ENCODE data around the gene FBLIM1.

FBLIM1 gene

DNA sequence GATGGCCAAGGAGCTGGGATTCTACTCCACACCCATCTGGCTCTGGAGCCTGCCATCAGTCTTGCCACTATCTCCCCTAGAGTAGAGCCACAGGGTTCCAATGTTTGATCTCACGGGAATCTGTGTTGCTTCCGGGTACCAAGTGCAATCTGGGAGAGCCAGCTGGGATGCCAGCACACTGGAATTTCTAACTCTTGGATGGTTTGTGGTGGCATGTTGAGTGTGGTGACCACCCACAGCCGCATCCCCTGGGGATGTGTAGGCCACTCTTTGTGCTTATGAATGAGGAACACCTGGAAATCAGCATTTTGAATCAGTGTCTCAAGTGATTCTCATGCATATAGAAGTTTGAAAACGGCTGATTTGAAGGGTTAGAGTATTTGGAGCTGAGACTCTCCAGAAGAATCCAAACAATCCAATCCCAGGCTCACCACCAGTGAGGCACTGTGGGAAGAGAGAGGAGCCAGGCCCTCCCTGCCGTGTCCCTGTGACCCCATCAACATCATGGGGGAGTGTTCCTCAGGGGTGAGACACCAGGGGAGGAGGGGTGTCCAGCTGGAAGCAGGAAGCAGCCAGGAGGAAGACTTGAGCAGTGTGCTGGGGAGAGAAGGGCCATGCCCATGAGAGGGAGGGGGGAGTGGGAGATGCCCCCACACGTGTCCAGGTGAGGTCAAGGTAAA is 13.4 kb downstream of the FBLIM1 start:
- Histone ChIP-seq H3K27ac (replicated peaks; ENCODE audit: low read length) (no peak overlapping the region), H2BK15ac (ENCODE audit: low read length) (no peak overlapping the region), H2AK5ac (ENCODE audit: low read depth, low read length) (no peak overlapping the region), H4K91ac (ENCODE audit: low read depth, low read length, poor library complexity) (no peak overlapping the region), H2AFZ (ENCODE audit: low read length) (no peak overlapping the region), H2BK120ac (ENCODE audit: low read depth, low read length) (no peak overlapping the region), H3K14ac (ENCODE audit: low read length) (no peak overlapping the region), H4K8ac (ENCODE audit: low read depth, low read length) (no peak overlapping the region), H3K79me1 (ENCODE audit: low read depth, low read length) (no peaks in the 10 kb centered on the region), H3K36me3 (replicated peaks in 1 of 2; ENCODE audit: control insufficient read depth in 2 of 2, insufficient read depth in 2 of 2, low read length in 2 of 2) (peaks cover 23 to 56% of the 10 kb centered on the region in 2 donors), H2BK5ac (ENCODE audit: low read length) (no peak overlapping the region), H3K27me3 (ENCODE audit: control insufficient read depth in 3 of 3, insufficient read depth in 3 of 3, low read depth in 1 of 3, low read length in 3 of 3) (no peaks in the 10 kb centered on the region), H3K4ac (ENCODE audit: low read length) (no peak overlapping the region), H3K9me3 (replicated peaks in 1 of 2; ENCODE audit: control insufficient read depth in 2 of 2, insufficient read depth in 1 of 2, low read depth in 1 of 2, low read length in 2 of 2) (peaks cover 0 to 2% of the 10 kb centered on the region in 2 donors), H2BK12ac (ENCODE audit: low read length) (no peak overlapping the region), H3K4me2 (ENCODE audit: insufficient read depth, low read length, poor library complexity, severe bottlenecking) (no peak overlapping the region), H3K4me1 (ENCODE audit: control insufficient read depth in 2 of 2, insufficient read depth in 1 of 2, low read depth in 1 of 2, low read length in 2 of 2) (no peaks in the 10 kb centered on the region), H3K9ac (ENCODE audit: low read depth, low read length, poor library complexity) (no peak overlapping the region), H3K23ac (ENCODE audit: low read depth, low read length, poor library complexity) (peak overlapping the region; percentile 81), H3K18ac (ENCODE audit: low read length) (no peak overlapping the region), H3K4me3 (ENCODE audit: low read length in 2 of 2) (no peak overlapping the region)
- no CpG with 5 or more reads among the region's 6 CpGs for WGBS, 2 donors (ENCODE audit: extremely low coverage in 2 of 2, insufficient read length in 2 of 2, insufficient replicate concordance in 1 of 2)
- no peak for DNase-seq (ENCODE audit: low spot score)

DNA sequence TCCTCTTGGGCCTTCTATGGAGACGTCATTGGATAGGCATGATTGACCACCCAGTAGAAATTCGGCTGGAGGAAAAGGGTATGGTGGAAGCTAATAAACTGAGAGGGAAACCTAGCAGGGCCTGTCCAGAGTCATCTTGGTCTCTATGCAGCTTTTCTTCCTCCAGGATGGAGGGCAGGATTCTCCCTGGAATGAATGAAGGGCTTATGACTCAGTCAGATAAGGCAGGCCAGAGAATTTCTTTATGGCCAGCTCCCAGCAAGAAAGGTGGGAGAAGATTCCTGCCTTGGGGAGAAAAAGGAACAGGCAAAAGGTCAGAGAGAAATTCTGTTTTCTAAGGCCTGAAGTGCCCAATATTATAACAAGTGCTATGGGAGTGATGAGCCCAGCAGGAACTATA is 17.1 kb downstream of the FBLIM1 start:
- H3K14ac ChIP-seq (ENCODE audit: low read length) = no peak overlapping the region
- H3K4me2 ChIP-seq (ENCODE audit: insufficient read depth, low read length, poor library complexity, severe bottlenecking) = no peak overlapping the region
- H3K4me1 ChIP-seq (ENCODE audit: control insufficient read depth in 2 of 2, insufficient read depth in 1 of 2, low read depth in 1 of 2, low read length in 2 of 2) = no peaks in the 10 kb centered on the region
- H3K23ac ChIP-seq (ENCODE audit: low read depth, low read length, poor library complexity) = no peak overlapping the region
- no peak overlapping the region for H2BK5ac ChIP-seq (ENCODE audit: low read length)
- no peak overlapping the region for H2BK120ac ChIP-seq (ENCODE audit: low read depth, low read length)
- H3K4ac ChIP-seq (ENCODE audit: low read length) = no peak overlapping the region
- no peak for DNase-seq (ENCODE audit: low spot score)
- no peak overlapping the region for H2AK5ac ChIP-seq (ENCODE audit: low read depth, low read length)
- no peak overlapping the region for H2BK15ac ChIP-seq (ENCODE audit: low read length)
- no peak overlapping the region for H4K8ac ChIP-seq (ENCODE audit: low read depth, low read length)
- H3K9ac ChIP-seq (ENCODE audit: low read depth, low read length, poor library complexity) = no peak overlapping the region
- no peaks in the 10 kb centered on the region for H3K27me3 ChIP-seq (ENCODE audit: control insufficient read depth in 3 of 3, insufficient read depth in 3 of 3, low read depth in 1 of 3, low read length in 3 of 3)
- no peak overlapping the region for H3K18ac ChIP-seq (ENCODE audit: low read length)
- no peak overlapping the region for H3K27ac ChIP-seq (replicated peaks; ENCODE audit: low read length)
- no peaks in the 10 kb centered on the region for H3K79me1 ChIP-seq (ENCODE audit: low read depth, low read length)
- H3K9me3 ChIP-seq (replicated peaks in 1 of 2; ENCODE audit: control insufficient read depth in 2 of 2, insufficient read depth in 1 of 2, low read depth in 1 of 2, low read length in 2 of 2) = peaks cover 0 to 2% of the 10 kb centered on the region in 2 donors
- no peak overlapping the region for H2AFZ ChIP-seq (ENCODE audit: low read length)
- H4K91ac ChIP-seq (ENCODE audit: low read depth, low read length, poor library complexity) = no peak overlapping the region
- WGBS, 2 donors (ENCODE audit: extremely low coverage in 2 of 2, insufficient read length in 2 of 2, insufficient replicate concordance in 1 of 2) = no CpG with 5 or more reads among the region's 2 CpGs
- no peak overlapping the region for H2BK12ac ChIP-seq (ENCODE audit: low read length)
- no peak overlapping the region for H3K4me3 ChIP-seq (ENCODE audit: low read length in 2 of 2)
- H3K36me3 ChIP-seq (replicated peaks in 1 of 2; ENCODE audit: control insufficient read depth in 2 of 2, insufficient read depth in 2 of 2, low read length in 2 of 2) = peaks cover 13 to 55% of the 10 kb centered on the region in 2 donors

DNA sequence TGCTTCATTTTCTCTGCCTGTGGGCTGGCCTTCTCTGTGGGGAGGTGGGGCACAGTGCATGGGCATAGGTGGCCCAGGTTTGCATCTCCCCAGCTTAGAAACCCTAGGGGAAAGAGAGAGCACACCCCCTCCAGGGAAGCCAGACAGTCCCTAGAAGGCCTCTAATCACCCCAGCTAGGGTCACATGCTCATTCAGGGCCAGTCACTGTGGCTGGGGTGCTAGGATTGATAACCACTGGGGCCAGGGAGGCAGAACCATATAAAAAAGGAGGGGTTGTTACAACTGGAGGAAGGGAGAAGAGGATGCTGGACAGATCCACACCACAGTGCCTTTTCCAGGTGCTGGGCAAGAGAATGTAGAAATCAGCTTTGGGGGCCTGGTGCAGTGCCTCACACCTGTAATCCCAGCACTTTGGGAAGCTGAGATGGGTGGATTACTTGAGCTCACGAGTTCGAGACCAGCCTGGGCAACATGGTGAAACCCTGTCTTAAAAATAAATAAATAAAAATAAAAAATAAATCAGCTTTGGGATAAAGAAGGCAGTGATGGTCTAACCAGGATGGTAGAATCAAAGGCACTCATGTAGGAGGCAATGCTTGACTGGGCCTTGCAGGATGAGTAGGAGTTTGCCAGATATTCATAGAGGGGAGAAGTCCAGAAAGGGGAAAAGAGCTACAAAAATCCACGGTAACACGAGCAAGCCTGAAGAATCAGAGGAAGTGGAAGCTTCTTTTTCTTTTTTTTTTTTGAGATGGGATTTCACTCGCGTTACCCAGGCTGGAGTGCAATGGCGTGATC is 19.5 kb downstream of the FBLIM1 start:
- no peak overlapping the region for H3K4me2 ChIP-seq (ENCODE audit: insufficient read depth, low read length, poor library complexity, severe bottlenecking)
- H4K8ac ChIP-seq (ENCODE audit: low read depth, low read length) = no peak overlapping the region
- no peak overlapping the region for H2AK5ac ChIP-seq (ENCODE audit: low read depth, low read length)
- H2BK15ac ChIP-seq (ENCODE audit: low read length) = no peak overlapping the region
- no peak overlapping the region for H2BK12ac ChIP-seq (ENCODE audit: low read length)
- no peak for DNase-seq (ENCODE audit: low spot score)
- no peak overlapping the region for H3K23ac ChIP-seq (ENCODE audit: low read depth, low read length, poor library complexity)
- no peak overlapping the region for H2AFZ ChIP-seq (ENCODE audit: low read length)
- peaks cover 0 to 2% of the 10 kb centered on the region in 2 donors for H3K9me3 ChIP-seq (replicated peaks in 1 of 2; ENCODE audit: control insufficient read depth in 2 of 2, insufficient read depth in 1 of 2, low read depth in 1 of 2, low read length in 2 of 2)
- H3K27ac ChIP-seq (replicated peaks; ENCODE audit: low read length) = no peak overlapping the region
- H2BK5ac ChIP-seq (ENCODE audit: low read length) = no peak overlapping the region
- H2BK120ac ChIP-seq (ENCODE audit: low read depth, low read length) = no peak overlapping the region
- no peak overlapping the region for H3K4ac ChIP-seq (ENCODE audit: low read length)
- H4K91ac ChIP-seq (ENCODE audit: low read depth, low read length, poor library complexity) = no peak overlapping the region
- no peaks in the 10 kb centered on the region for H3K27me3 ChIP-seq (ENCODE audit: control insufficient read depth in 3 of 3, insufficient read depth in 3 of 3, low read depth in 1 of 3, low read length in 3 of 3)
- no peak overlapping the region for H3K9ac ChIP-seq (ENCODE audit: low read depth, low read length, poor library complexity)
- H3K36me3 ChIP-seq (replicated peaks in 1 of 2; ENCODE audit: control insufficient read depth in 2 of 2, insufficient read depth in 2 of 2, low read length in 2 of 2) = peaks cover 11 to 48% of the 10 kb centered on the region in 2 donors
- no peak overlapping the region for H3K18ac ChIP-seq (ENCODE audit: low read length)
- no peak overlapping the region for H3K4me3 ChIP-seq (ENCODE audit: low read length in 2 of 2)
- no peak overlapping the region for H3K14ac ChIP-seq (ENCODE audit: low read length)
- no peaks in the 10 kb centered on the region for H3K4me1 ChIP-seq (ENCODE audit: control insufficient read depth in 2 of 2, insufficient read depth in 1 of 2, low read depth in 1 of 2, low read length in 2 of 2)
- WGBS, 2 donors (ENCODE audit: extremely low coverage in 2 of 2, insufficient read length in 2 of 2, insufficient replicate concordance in 1 of 2) = no CpG with 5 or more reads among the region's 7 CpGs
- H3K79me1 ChIP-seq (ENCODE audit: low read depth, low read length) = no peaks in the 10 kb centered on the region

DNA sequence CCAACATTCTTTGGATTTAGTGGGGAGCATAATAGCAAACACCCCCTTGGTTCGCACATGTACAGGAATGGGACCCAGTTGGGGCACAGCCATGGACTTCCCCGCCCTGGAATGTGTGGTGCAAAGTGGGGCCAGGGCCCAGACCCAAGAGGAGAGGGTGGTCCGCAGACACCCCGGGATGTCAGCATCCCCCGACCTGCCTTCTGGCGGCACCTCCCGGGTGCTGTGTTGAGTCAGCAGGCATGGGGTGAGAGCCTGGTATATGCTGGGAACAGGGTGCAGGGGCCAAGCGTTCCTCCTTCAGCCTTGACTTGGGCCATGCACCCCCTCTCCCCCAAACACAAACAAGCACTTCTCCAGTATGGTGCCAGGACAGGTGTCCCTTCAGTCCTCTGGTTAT is 27.1 kb downstream of the FBLIM1 start:
- Histone ChIP-seq H3K9me3 (replicated peaks in 1 of 2; ENCODE audit: control insufficient read depth in 2 of 2, insufficient read depth in 1 of 2, low read depth in 1 of 2, low read length in 2 of 2) (no peaks in the 10 kb centered on the region), H4K91ac (ENCODE audit: low read depth, low read length, poor library complexity) (no peak overlapping the region), H2BK12ac (ENCODE audit: low read length) (no peak overlapping the region), H3K4ac (ENCODE audit: low read length) (no peak overlapping the region), H2AFZ (ENCODE audit: low read length) (no peak overlapping the region), H3K9ac (ENCODE audit: low read depth, low read length, poor library complexity) (no peak overlapping the region), H3K79me1 (ENCODE audit: low read depth, low read length) (no peaks in the 10 kb centered on the region), H3K18ac (ENCODE audit: low read length) (no peak overlapping the region), H3K27ac (replicated peaks; ENCODE audit: low read length) (no peak overlapping the region), H3K4me3 (ENCODE audit: low read length in 2 of 2) (no peak overlapping the region), H3K4me1 (ENCODE audit: control insufficient read depth in 2 of 2, insufficient read depth in 1 of 2, low read depth in 1 of 2, low read length in 2 of 2) (peaks cover 0 to 4% of the 10 kb centered on the region in 2 donors), H3K14ac (ENCODE audit: low read length) (no peak overlapping the region), H4K8ac (ENCODE audit: low read depth, low read length) (no peak overlapping the region), H3K4me2 (ENCODE audit: insufficient read depth, low read length, poor library complexity, severe bottlenecking) (no peak overlapping the region), H3K23ac (ENCODE audit: low read depth, low read length, poor library complexity) (peak overlapping the region; percentile 85), H2BK15ac (ENCODE audit: low read length) (no peak overlapping the region), H2BK5ac (ENCODE audit: low read length) (no peak overlapping the region), H3K36me3 (replicated peaks in 1 of 2; ENCODE audit: control insufficient read depth in 2 of 2, insufficient read depth in 2 of 2, low read length in 2 of 2) (peaks cover 8 to 20% of the 10 kb centered on the region in 2 donors), H2AK5ac (ENCODE audit: low read depth, low read length) (no peak overlapping the region), H2BK120ac (ENCODE audit: low read depth, low read length) (no peak overlapping the region), H3K27me3 (ENCODE audit: control insufficient read depth in 3 of 3, insufficient read depth in 3 of 3, low read depth in 1 of 3, low read length in 3 of 3) (no peaks in the 10 kb centered on the region)
- no CpG with 5 or more reads among the region's 8 CpGs for WGBS, 2 donors (ENCODE audit: extremely low coverage in 2 of 2, insufficient read length in 2 of 2, insufficient replicate concordance in 1 of 2)
- DNase-seq (ENCODE audit: low spot score) = no peak
